ENCODE data around the gene IRF2. TPM values are rescaled to one million over a fixed set of nuclear protein-coding genes. Genes with fewer than 3 reads are reported as not detected.

Gene IRF2
- total RNA-seq, 2 donors from 2014 or later: 17.3 to 24.6 TPM

DNA sequence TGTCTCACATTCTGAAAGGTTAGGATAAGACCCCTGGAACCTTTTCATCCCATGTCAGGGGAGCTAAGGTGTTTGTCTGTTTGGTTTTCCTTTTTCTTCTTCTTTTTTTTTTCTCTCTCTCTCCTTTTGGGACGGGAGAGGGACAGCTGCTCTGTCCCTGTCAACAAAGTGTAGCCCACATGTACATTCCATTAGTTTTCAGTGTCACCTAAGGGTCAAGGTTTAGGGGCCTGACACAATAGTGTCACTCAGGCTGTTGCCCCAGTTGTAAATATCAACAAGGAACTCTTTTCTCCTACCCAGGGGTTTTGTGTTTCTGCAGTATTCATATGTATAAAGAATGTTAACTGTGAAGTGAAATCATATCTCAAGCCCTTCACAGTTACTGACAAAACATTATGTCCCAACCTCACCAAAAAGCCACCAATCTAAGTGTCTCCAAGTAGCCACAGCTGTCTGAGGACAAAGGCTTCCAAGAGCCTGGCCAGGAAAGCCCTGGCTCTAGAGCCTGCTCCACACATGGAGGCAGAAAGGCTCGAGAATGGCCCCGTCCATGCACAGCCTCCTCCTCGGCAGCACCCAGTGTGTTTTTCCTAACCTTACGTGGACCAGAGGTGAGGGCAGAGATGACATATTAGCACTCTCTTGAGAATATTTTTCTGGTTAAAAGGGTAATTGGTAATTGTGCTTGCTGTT is 9.4 kb downstream of the IRF2 start:
- Mint-ChIP-seq H3K36me3 (ENCODE audit: low read depth) (no peaks in the 10 kb centered on the region), H3K27me3 (ENCODE audit: insufficient read depth) (no peaks in the 10 kb centered on the region), H3K4me1 (peaks cover 32% of the 10 kb centered on the region), H3K9me3 (no peaks in the 10 kb centered on the region), H3K27ac (no peak overlapping the region), H3K4me3 (no peak overlapping the region)
- DNase-seq: no peak
- 84% methylated on average over 5 of the region's 5 CpGs; no CpG with 5 or more reads in 1 of the 2 experiments for WGBS, 2 experiments (ENCODE audit: insufficient coverage in 1 of 2, insufficient read length in 1 of 2)
- H3K27ac ChIP-seq (ENCODE audit: low read depth, low read length): no peak overlapping the region
- H3K27me3 ChIP-seq (ENCODE audit: control insufficient read depth, insufficient read depth, low read length, poor library complexity, severe bottlenecking): no peaks in the 10 kb centered on the region
- no peak overlapping the region for H3K9ac ChIP-seq (ENCODE audit: extremely low read depth, low read length, poor library complexity, severe bottlenecking)
- no peak overlapping the region for H3K4me3 ChIP-seq (ENCODE audit: low read length)
- no peaks in the 10 kb centered on the region for H3K9me3 ChIP-seq (ENCODE audit: control insufficient read depth, low read length)
- no peaks in the 10 kb centered on the region for H3K36me3 ChIP-seq (ENCODE audit: control insufficient read depth, insufficient read depth, low read length)
- TF ChIP-seq, protein P1, sequence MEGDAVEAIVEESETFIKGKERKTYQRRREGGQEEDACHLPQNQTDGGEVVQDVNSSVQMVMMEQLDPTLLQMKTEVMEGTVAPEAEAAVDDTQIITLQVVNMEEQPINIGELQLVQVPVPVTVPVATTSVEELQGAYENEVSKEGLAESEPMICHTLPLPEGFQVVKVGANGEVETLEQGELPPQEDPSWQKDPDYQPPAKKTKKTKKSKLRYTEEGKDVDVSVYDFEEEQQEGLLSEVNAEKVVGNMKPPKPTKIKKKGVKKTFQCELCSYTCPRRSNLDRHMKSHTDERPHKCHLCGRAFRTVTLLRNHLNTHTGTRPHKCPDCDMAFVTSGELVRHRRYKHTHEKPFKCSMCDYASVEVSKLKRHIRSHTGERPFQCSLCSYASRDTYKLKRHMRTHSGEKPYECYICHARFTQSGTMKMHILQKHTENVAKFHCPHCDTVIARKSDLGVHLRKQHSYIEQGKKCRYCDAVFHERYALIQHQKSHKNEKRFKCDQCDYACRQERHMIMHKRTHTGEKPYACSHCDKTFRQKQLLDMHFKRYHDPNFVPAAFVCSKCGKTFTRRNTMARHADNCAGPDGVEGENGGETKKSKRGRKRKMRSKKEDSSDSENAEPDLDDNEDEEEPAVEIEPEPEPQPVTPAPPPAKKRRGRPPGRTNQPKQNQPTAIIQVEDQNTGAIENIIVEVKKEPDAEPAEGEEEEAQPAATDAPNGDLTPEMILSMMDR (conservative IDR thresholded peaks at IDR 0.05): no peak
- H3K4me1 ChIP-seq (ENCODE audit: control insufficient read depth, insufficient read depth, low read length): peaks cover 12% of the 10 kb centered on the region

DNA sequence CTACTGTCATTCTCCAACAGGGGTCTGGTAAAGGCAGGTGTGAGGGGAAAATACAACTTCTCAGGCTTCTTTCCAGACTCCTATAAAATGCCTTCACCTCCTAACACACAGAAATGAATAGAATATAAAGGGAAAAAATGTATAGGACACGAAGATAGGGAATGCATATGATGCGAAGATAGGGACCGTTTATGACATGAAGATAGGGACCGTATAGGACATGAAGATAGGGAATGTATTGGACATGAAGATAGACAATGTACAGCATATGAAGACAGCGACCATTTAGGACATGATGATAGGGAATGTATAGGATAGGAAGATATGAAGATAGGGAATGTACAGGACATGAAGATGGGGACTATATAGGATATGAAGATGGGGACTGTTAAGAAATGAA is 10.5 kb downstream of the IRF2 start:
- Histone ChIP-seq H3K4me3 (ENCODE audit: low read length) (no peak overlapping the region), H3K4me1 (ENCODE audit: control insufficient read depth, insufficient read depth, low read length) (peaks cover 12% of the 10 kb centered on the region), H3K9me3 (ENCODE audit: control insufficient read depth, low read length) (no peaks in the 10 kb centered on the region), H3K36me3 (ENCODE audit: control insufficient read depth, insufficient read depth, low read length) (no peaks in the 10 kb centered on the region), H3K27ac (ENCODE audit: low read depth, low read length) (no peak overlapping the region), H3K9ac (ENCODE audit: extremely low read depth, low read length, poor library complexity, severe bottlenecking) (no peak overlapping the region), H3K27me3 (ENCODE audit: control insufficient read depth, insufficient read depth, low read length, poor library complexity, severe bottlenecking) (no peaks in the 10 kb centered on the region)
- TF ChIP-seq, protein P1 (conservative IDR thresholded peaks at IDR 0.05): no peak
- 93 to 94% methylated on average over 5 of the region's 5 CpGs for WGBS, 2 experiments (ENCODE audit: insufficient coverage in 1 of 2, insufficient read length in 1 of 2)
- no peak for DNase-seq
- Mint-ChIP-seq H3K9me3 (no peaks in the 10 kb centered on the region), H3K27ac (no peak overlapping the region), H3K27me3 (ENCODE audit: insufficient read depth) (no peaks in the 10 kb centered on the region), H3K36me3 (ENCODE audit: low read depth) (no peaks in the 10 kb centered on the region), H3K4me1 (peaks cover 32% of the 10 kb centered on the region), H3K4me3 (no peak overlapping the region)

DNA sequence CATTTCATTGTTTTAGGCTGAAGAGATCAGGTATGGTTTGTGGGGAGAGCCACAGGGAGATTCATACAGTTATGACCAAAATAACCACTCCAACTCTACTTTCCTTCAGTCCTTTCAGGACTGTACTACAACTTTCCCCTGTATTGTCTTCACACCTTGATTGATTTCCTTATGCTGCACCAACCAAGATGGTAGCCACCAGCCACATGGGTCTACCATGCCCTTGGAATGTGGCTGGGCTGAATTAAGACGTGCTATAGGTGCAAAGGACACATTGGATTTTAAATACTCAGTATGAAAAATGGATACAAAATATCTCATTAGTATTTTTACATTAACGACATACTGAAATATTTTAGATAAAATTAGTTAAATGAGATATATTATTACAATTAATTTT is 11.2 kb downstream of the IRF2 start:
- H3K27ac ChIP-seq (ENCODE audit: low read depth, low read length): no peak overlapping the region
- peaks cover 32% of the 10 kb centered on the region for H3K4me1 Mint-ChIP-seq
- no peak overlapping the region for H3K4me3 Mint-ChIP-seq
- no peak overlapping the region for H3K9ac ChIP-seq (ENCODE audit: extremely low read depth, low read length, poor library complexity, severe bottlenecking)
- H3K27ac Mint-ChIP-seq: no peak overlapping the region
- no peaks in the 10 kb centered on the region for H3K9me3 ChIP-seq (ENCODE audit: control insufficient read depth, low read length)
- H3K4me1 ChIP-seq (ENCODE audit: control insufficient read depth, insufficient read depth, low read length): peaks cover 12% of the 10 kb centered on the region
- H3K9me3 Mint-ChIP-seq: no peaks in the 10 kb centered on the region
- no peak overlapping the region for H3K4me3 ChIP-seq (ENCODE audit: low read length)
- no peaks in the 10 kb centered on the region for H3K36me3 ChIP-seq (ENCODE audit: control insufficient read depth, insufficient read depth, low read length)
- no peak for DNase-seq
- no peaks in the 10 kb centered on the region for H3K27me3 ChIP-seq (ENCODE audit: control insufficient read depth, insufficient read depth, low read length, poor library complexity, severe bottlenecking)
- WGBS, 2 experiments (ENCODE audit: insufficient coverage in 1 of 2, insufficient read length in 1 of 2): 100% methylated on average over 1 of the region's 2 CpGs; no CpG with 5 or more reads in 1 of the 2 experiments
- no peaks in the 10 kb centered on the region for H3K27me3 Mint-ChIP-seq (ENCODE audit: insufficient read depth)
- TF ChIP-seq, protein P1 (conservative IDR thresholded peaks at IDR 0.05): no peak
- no peaks in the 10 kb centered on the region for H3K36me3 Mint-ChIP-seq (ENCODE audit: low read depth)

Data from endodermal cell (in vitro differentiated cells).